HPDE6-E6E7 (cell line): ENCODE results near the gene ZSCAN1.

Source experiments
- DNase-seq: peaks from one replicate; pipeline ENCODE4 v3.0.0; 2011; ENCODE audit warnings: missing footprints; ENCODE audit errors: extremely low spot score

The ZSCAN1 gene

GRCh38 chr19:58040751-58041525 is 7.1 kb downstream of the ZSCAN1 start:
- DNase-seq: no peak

GRCh38 chr19:58042495-58043340 is 8.9 kb downstream of the ZSCAN1 start:
- DNase-seq: no peak

- DNase-seq: no peak
Measured at GRCh38 chr19:58044391-58044790, 10.6 kb downstream of the ZSCAN1 start.

GRCh38 chr19:58044886-58045285 is 11.1 kb downstream of the ZSCAN1 start:
- no peak for DNase-seq

GRCh38 chr19:58045411-58046050 is 11.7 kb downstream of the ZSCAN1 start:
- DNase-seq: no peak

GRCh38 chr19:58046856-58047255 is 13.0 kb downstream of the ZSCAN1 start:
- no peak for DNase-seq

- DNase-seq: no peak
Measured at GRCh38 chr19:58047672-58048071, 13.8 kb downstream of the ZSCAN1 start.

GRCh38 chr19:58052256-58052655 is 18.4 kb downstream of the ZSCAN1 start:
- no peak for DNase-seq

GRCh38 chr19:58053480-58054156 is 19.8 kb downstream of the ZSCAN1 start:
- DNase-seq: no peak

- no peak for DNase-seq
Measured at GRCh38 chr19:58054901-58055874, 21.4 kb downstream of the ZSCAN1 start.

- DNase-seq: no peak
Measured at GRCh38 chr19:58056261-58056660, 22.4 kb downstream of the ZSCAN1 start.

GRCh38 chr19:58056861-58057260 is 23.0 kb downstream of the ZSCAN1 start:
- DNase-seq: no peak

- no peak for DNase-seq
Measured at GRCh38 chr19:58058467-58058866, 24.6 kb downstream of the ZSCAN1 start.

- peak; percentile 72 for DNase-seq
Measured at GRCh38 chr19:58059003-58059670, 25.3 kb downstream of the ZSCAN1 start, which contains the start of gene ZNF135. Gene ZNF135, plus strand, starts transcription at chr19:58059282. Its CDS starts 721 bp downstream, at chr19:58060003.

- no peak for DNase-seq
Measured at GRCh38 chr19:58059671-58060078, 25.9 kb downstream of the ZSCAN1 start.

GRCh38 chr19:58060231-58060630 is 26.4 kb downstream of the ZSCAN1 start:
- DNase-seq: no peak

GRCh38 chr19:58063712-58064111 is 29.9 kb downstream of the ZSCAN1 start:
- no peak for DNase-seq

- no peak for DNase-seq
Measured at GRCh38 chr19:58067240-58067912, 33.6 kb downstream of the ZSCAN1 start.

- no peak for DNase-seq
Measured at GRCh38 chr19:58079792-58080191, 46.0 kb downstream of the ZSCAN1 start.
